Endothelial cell of umbilical vein (primary cell): ENCODE measurements around the gene CLDN9. TPM values are rescaled to one million over a fixed set of nuclear protein-coding genes. Genes with fewer than 3 reads are reported as not detected.

Experiments
- Bru-seq: library from RNA; stranded (reverse); fragments of 400-500 nt; gene quantifications from one replicate; lab custom pipeline; 2021; lab: Mats Ljungman, UMichigan
- BruChase-seq, 2 experiments: library from RNA; stranded (reverse); fragments of 400-500 nt; gene quantifications; one replicate each; lab custom pipeline; 2021; lab: Mats Ljungman, UMichigan
- BruUV-seq: library from RNA; stranded (reverse); fragments of 400-500 nt; replicated peaks from 2 replicates; lab custom pipeline; 2021; lab: Mats Ljungman, UMichigan
- CTCF ChIA-PET: fragments of 300-600, 350-600 bp; sonication (Branson Sonifier 250); formaldehyde crosslinking; loops from one replicate; lab custom pipeline; 2021; ENCODE audit warnings: antibody characterized with exemption, inconsistent platforms; lab: Charles Lee
- POLR2A ChIA-PET: fragments of 300-600, 350-600 bp; sonication (Branson Sonifier 250); formaldehyde crosslinking; loops from one replicate; lab custom pipeline; 2021; ENCODE audit warnings: antibody characterized with exemption, inconsistent platforms; lab: Charles Lee
- DNase-seq: peaks from one replicate; pipeline ENCODE4 v3.0.0-alpha.2; 2011; ENCODE audit warnings: low read depth, low spot score
- FAIRE-seq: peaks from 2 replicates; lab custom pipeline; 2011; peaks lifted over from hg19 to GRCh38; lab: Jason Lieb, UNC
- H2AFZ ChIP-seq: 2 replicates; pipeline ENCODE4 v1.6.0; 2012; ENCODE audit warnings: low read depth, low read length, control low read depth, inconsistent platforms
- H3K27ac ChIP-seq: 2 replicates; pipeline ENCODE4 v1.5.1; 2011; ENCODE audit warnings: low read depth, mild to moderate bottlenecking, control low read depth, low read length, moderate library complexity; ENCODE audit not compliant: insufficient read depth
- H3K27me3 ChIP-seq, 2 experiments: 2 replicates each; pipeline versions ENCODE4 v1.6.0 to v1.6.1; 2011; ENCODE audit warnings: low read length in 2 of 2, mixed read lengths in 1 of 2; ENCODE audit not compliant: control insufficient read depth in 2 of 2, insufficient read depth in 2 of 2
- H3K36me3 ChIP-seq, 2 experiments: 2 replicates in 1 of 2; 3 replicates in 1 of 2; pipeline ENCODE4 v1.5.1; 2011; ENCODE audit warnings: low read length in 2 of 2, mild to moderate bottlenecking in 1 of 2, moderate library complexity in 1 of 2; ENCODE audit not compliant: control insufficient read depth in 2 of 2, insufficient read depth in 2 of 2; ENCODE audit errors: extremely low read depth in 1 of 2
- H3K4me1 ChIP-seq: 3 replicates; pipeline ENCODE4 v1.5.1; 2011; ENCODE audit warnings: mild to moderate bottlenecking, low read length; ENCODE audit not compliant: control insufficient read depth, insufficient read depth; ENCODE audit errors: extremely low read depth
- H3K4me2 ChIP-seq: 2 replicates; pipeline ENCODE4 v1.6.1; 2011; ENCODE audit warnings: low read length, control low read depth, mixed read lengths; ENCODE audit not compliant: insufficient read depth
- H3K4me3 ChIP-seq, 3 experiments: fragments of 200-600 bp in 1 of 3; sonication (generic), shearing (Covaris generic) in 1 of 3; replicated peaks in 1 of 3; 2 replicates each; pipeline ENCODE4 v1.5.1; 2011 to 2016; ENCODE audit warnings: control low read depth in 3 of 3, low read length in 3 of 3, mild to moderate bottlenecking in 2 of 3, inconsistent platforms in 1 of 3, low read depth in 1 of 3, moderate library complexity in 1 of 3; ENCODE audit not compliant: insufficient read depth in 1 of 3
- H3K79me2 ChIP-seq: 2 replicates; pipeline ENCODE4 v1.6.0; 2012; ENCODE audit warnings: low read length, inconsistent platforms; ENCODE audit not compliant: control insufficient read depth, insufficient read depth
- H3K9ac ChIP-seq: replicated peaks from 2 replicates; pipeline ENCODE3; 2011; ENCODE audit warnings: low read length, control low read depth; ENCODE audit not compliant: insufficient read depth; ENCODE audit errors: extremely low read depth
- H3K9me1 ChIP-seq: replicated peaks from 3 replicates; pipeline ENCODE4 v1.6.0; 2011; ENCODE audit warnings: mild to moderate bottlenecking, low read length; ENCODE audit not compliant: control insufficient read depth, insufficient read depth; ENCODE audit errors: extremely low read depth
- H3K9me3 ChIP-seq: replicated peaks from 2 replicates; pipeline ENCODE4 v1.5.1; 2012; ENCODE audit warnings: low read length, inconsistent platforms; ENCODE audit not compliant: control insufficient read depth, insufficient read depth
- H4K20me1 ChIP-seq: replicated peaks from 2 replicates; pipeline ENCODE3; 2011; ENCODE audit warnings: mild to moderate bottlenecking, low read length; ENCODE audit not compliant: control insufficient read depth, insufficient read depth; ENCODE audit errors: extremely low read depth
- EZH2 ChIP-seq: IDR thresholded peaks from 2 replicates; pipeline ENCODE4 v1.6.1; 2012; ENCODE audit warnings: borderline replicate concordance, low read depth, mild to moderate bottlenecking, moderate library complexity, low read length, inconsistent platforms; ENCODE audit not compliant: severe bottlenecking
- FOS ChIP-seq: IDR thresholded peaks from 2 replicates; pipeline ENCODE4 v1.6.1; 2011; ENCODE audit warnings: mild to moderate bottlenecking, low read length, moderate library complexity, borderline replicate concordance; ENCODE audit not compliant: insufficient read depth
- GATA2 ChIP-seq: IDR thresholded peaks from 2 replicates; pipeline ENCODE4 v1.7.0; 2011; ENCODE audit warnings: low read depth, mild to moderate bottlenecking, moderate library complexity, mixed read lengths, low read length; ENCODE audit not compliant: insufficient read length, insufficient read depth
- JUN ChIP-seq: IDR thresholded peaks from 2 replicates; pipeline ENCODE4 v1.6.1; 2011; ENCODE audit warnings: borderline replicate concordance, low read depth; ENCODE audit not compliant: insufficient read length, insufficient read depth
- MYC ChIP-seq: IDR thresholded peaks from one replicate; pipeline ENCODE4 v1.6.1; 2011; ENCODE audit warnings: mild to moderate bottlenecking, low read depth, low read length
- POLR2A ChIP-seq: IDR thresholded peaks from 2 replicates; pipeline ENCODE4 v1.6.1; 2012; ENCODE audit warnings: low read depth, mild to moderate bottlenecking, control low read depth, low read length
- POLR2AphosphoS5 ChIP-seq: IDR thresholded peaks from 2 replicates; pipeline ENCODE4 v1.6.1; 2012; ENCODE audit warnings: low read depth, mild to moderate bottlenecking, control low read depth, low read length, moderate library complexity; ENCODE audit not compliant: insufficient read depth
- dilution Hi-C: fragments of 300-500 bp; cut with MboI; formaldehyde crosslinking; loops from one replicate; pipeline ENCODE4 v1.15.0; 2019; ENCODE audit warnings: low sequenced_read_pairs; ENCODE audit not compliant: extremely low pct_ligation_motif_present
- intact Hi-C: fragments of 100-400 bp; cut with micrococcal nuclease; formaldehyde crosslinking; loops from one replicate; pipeline ENCODE4 v1.10.0; 2022
- long read RNA-seq: library from polyadenylated mRNA; stranded (forward); transcript quantifications from one replicate; pipeline ENCODE4 v2.0.0, GENCODE V29; 2021
- polyA minus RNA-seq, 3 experiments: library from RNA; depleted of rRNA, polyadenylated mRNA; stranded (reverse); fragments of >200 nt; gene quantifications; 1 replicate in 1 of 3; 2 replicates in 2 of 3; pipeline ENCODE4 v1.2.3, GENCODE V29; 2011
- polyA plus RNA-seq, 4 experiments: library from polyadenylated mRNA; depleted of rRNA in 3 of 4; stranded (reverse) in 3 of 4; unstranded in 1 of 4; fragments of >200 nt; gene quantifications; 2 replicates each; pipeline versions ENCODE4 v1.2.1 to v1.2.3, GENCODE V29; 2011 to 2012; ENCODE audit warnings: missing spikeins in 1 of 4
- total RNA-seq: library from RNA; stranded (reverse); gene quantifications from 2 replicates; pipeline ENCODE4 v1.2.3, GENCODE V29; 2021
- TF ChIP-seq, protein P1 (sequence below), 2 donors: IDR thresholded peaks; 1 replicate in 1 of 2; 2 replicates in 1 of 2; pipeline ENCODE4 v1.5.1; 2011; ENCODE audit warnings: low read length in 2 of 2, mild to moderate bottlenecking in 2 of 2, moderate library complexity in 2 of 2, control low read depth in 1 of 2, inconsistent platforms in 1 of 2, low read depth in 1 of 2; ENCODE audit not compliant: insufficient read depth in 1 of 2; ENCODE audit errors: extremely low read depth in 1 of 2
- TF ChIP-seq, protein P2 (sequence below): IDR thresholded peaks from 2 replicates; pipeline ENCODE4 v1.6.1; 2011; ENCODE audit not compliant: insufficient read depth, insufficient read length

CLDN9 gene, protein sequence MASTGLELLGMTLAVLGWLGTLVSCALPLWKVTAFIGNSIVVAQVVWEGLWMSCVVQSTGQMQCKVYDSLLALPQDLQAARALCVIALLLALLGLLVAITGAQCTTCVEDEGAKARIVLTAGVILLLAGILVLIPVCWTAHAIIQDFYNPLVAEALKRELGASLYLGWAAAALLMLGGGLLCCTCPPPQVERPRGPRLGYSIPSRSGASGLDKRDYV
- total RNA-seq (not detected in 2 replicates), polyA plus RNA-seq (0.06 TPM in 1 of 2 replicates, not detected in the other), polyA minus RNA-seq (not detected in 2 replicates), Bru-seq, nascent RNA (not detected), BruChase-seq, experiment 1, labeled RNA remaining after a 6-hour chase (percentile 22 among the genes with signal in this experiment), BruChase-seq, experiment 2, labeled RNA remaining after a 2-hour chase (not detected)
- polyA plus RNA-seq (2011; cell fraction: cytosol; rRNA removed) = not detected in 2 replicates
- polyA plus RNA-seq (2011; cell fraction: nucleus; rRNA removed) = 0.07 TPM in 1 of 2 replicates, not detected in the other
- polyA plus RNA-seq (2012) = not detected in 2 replicates
- polyA minus RNA-seq (2011; cell fraction: cytosol; rRNA and poly(A)+ RNA removed) = not detected
- polyA minus RNA-seq (2011; cell fraction: nucleus; rRNA and poly(A)+ RNA removed) = 0.19 TPM in 1 of 2 replicates, not detected in the other
- long read RNA-seq = 0 reads

DNA sequence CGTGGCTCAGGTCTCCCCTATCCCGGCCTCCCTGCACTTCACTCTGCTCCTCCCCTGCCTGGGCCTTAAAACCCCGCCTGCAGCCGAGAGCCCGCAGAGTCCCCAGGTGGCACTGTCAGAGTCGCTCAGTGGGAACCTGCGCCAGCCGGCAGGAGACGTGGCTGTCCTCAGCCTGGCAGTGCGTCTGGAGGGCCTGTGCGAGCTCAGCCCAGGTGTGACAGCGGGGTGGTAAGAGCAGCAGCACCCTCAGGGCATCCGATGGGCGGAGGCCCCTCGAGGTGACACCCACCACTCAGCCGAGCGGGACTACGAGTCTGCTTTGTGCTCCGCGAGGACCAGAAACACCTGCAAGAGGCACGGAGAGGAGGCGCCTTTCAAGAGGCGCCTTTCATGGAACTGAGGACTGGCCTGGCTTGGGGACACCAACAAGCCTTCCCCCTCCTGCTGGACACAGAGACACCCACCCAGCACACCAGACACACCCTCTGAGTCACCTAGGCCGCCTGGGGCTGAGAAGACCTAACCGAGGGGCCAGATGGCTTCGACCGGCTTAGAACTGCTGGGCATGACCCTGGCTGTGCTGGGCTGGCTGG is at the start of gene CLDN9:
Gene CLDN9 (plus strand): TSS at position 96 of the 593 bp plus-strand sequence. CDS start 440 bp downstream, at position 536.
- no TSS peak for BruUV-seq
- H3K4me1 ChIP-seq = peaks cover 8% of the 10 kb centered on the region
- TF ChIP-seq MYC (no peak), JUN (no peak), GATA2 (no peak), POLR2A (no peak), POLR2AphosphoS5 (no peak), FOS (no peak), EZH2 (no peak)
- TF ChIP-seq, protein P1, sequence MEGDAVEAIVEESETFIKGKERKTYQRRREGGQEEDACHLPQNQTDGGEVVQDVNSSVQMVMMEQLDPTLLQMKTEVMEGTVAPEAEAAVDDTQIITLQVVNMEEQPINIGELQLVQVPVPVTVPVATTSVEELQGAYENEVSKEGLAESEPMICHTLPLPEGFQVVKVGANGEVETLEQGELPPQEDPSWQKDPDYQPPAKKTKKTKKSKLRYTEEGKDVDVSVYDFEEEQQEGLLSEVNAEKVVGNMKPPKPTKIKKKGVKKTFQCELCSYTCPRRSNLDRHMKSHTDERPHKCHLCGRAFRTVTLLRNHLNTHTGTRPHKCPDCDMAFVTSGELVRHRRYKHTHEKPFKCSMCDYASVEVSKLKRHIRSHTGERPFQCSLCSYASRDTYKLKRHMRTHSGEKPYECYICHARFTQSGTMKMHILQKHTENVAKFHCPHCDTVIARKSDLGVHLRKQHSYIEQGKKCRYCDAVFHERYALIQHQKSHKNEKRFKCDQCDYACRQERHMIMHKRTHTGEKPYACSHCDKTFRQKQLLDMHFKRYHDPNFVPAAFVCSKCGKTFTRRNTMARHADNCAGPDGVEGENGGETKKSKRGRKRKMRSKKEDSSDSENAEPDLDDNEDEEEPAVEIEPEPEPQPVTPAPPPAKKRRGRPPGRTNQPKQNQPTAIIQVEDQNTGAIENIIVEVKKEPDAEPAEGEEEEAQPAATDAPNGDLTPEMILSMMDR (IDR thresholded peaks at IDR 0.05; ENCODE audit: extremely low read depth in 1 of 2, insufficient read depth in 1 of 2, low read depth in 1 of 2, low read length in 2 of 2) = no peak
- TF ChIP-seq, protein P2, sequence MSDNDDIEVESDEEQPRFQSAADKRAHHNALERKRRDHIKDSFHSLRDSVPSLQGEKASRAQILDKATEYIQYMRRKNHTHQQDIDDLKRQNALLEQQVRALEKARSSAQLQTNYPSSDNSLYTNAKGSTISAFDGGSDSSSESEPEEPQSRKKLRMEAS = no peak
- no peaks in the 10 kb centered on the region for H3K9me3 ChIP-seq
- DNase-seq = no peak
- intact Hi-C loops = no loop called here
- H3K36me3 ChIP-seq = no peaks in the 10 kb centered on the region
- H4K20me1 ChIP-seq = no peaks in the 10 kb centered on the region
- H3K4me2 ChIP-seq = no peak within 1 kb of the TSS
- H3K27me3 ChIP-seq = peaks cover 21 to 22% of the 10 kb centered on the region in 2 experiments
- no peaks in the 10 kb centered on the region for H3K79me2 ChIP-seq
- H2AFZ ChIP-seq = no peak within 1 kb of the TSS
- POLR2A ChIA-PET = no interaction called here
- H3K4me3 ChIP-seq = no peak within 1 kb of the TSS
- no peak for FAIRE-seq
- H3K9ac ChIP-seq = no peak within 1 kb of the TSS
- no peaks in the 10 kb centered on the region for H3K9me1 ChIP-seq
- H3K27ac ChIP-seq = no peak within 1 kb of the TSS
- dilution Hi-C loops = no loop called here
- CTCF ChIA-PET = interaction anchor here (0.8 to 1.2 kb wide), 2 partner anchors 15 to 19 kb away, joined by 5 to 6 read pairs; no protein-coding TSS in a partner anchor
